Tibial nerve (tissue), 3 donors: ENCODE data around the gene VENTX.

ENCODE experiments used
- POLR2A ChIP-seq, 2 donors: fragments of 450-650 bp; IDR thresholded peaks; one replicate each; pipeline ENCODE4 v1.6.1; 2017; ENCODE audit warnings: antibody characterized with exemption in 2 of 2, mild to moderate bottlenecking in 2 of 2, moderate library complexity in 2 of 2
- TF ChIP-seq, protein P1 (sequence below), 5 experiments: fragments of 200-600 bp in 3 of 5; fragments of 450-650 bp in 2 of 5; sonication (generic) in 3 of 5; IDR thresholded peaks; one replicate each; pipeline ENCODE4 v1.5.1; 2016 to 2019; ENCODE audit warnings: antibody characterized with exemption in 5 of 5, mild to moderate bottlenecking in 3 of 5, moderate library complexity in 2 of 5

DNA sequence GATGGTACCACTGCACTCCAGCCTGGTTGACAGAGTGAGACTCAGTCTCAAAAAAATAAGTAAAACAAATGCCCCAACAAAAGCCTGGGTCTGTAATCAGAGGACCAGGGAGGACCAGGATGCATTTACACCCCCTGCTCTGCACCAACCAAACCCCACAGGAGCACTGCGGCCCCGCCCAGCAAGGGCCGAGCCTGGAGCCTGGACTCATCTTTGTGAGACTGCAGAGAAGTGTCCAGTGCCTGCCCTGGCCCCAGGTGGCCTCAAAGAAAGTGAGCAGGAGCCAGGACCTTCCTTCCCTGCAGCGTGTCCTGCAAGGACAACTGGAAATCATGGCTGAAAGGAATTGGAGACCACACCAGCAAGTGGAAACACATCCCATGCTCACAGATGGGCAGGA, 46.0 kb upstream of the VENTX start:
- no peak for TF ChIP-seq POLR2A (IDR thresholded peaks at IDR 0.05)
- TF ChIP-seq, protein P1, sequence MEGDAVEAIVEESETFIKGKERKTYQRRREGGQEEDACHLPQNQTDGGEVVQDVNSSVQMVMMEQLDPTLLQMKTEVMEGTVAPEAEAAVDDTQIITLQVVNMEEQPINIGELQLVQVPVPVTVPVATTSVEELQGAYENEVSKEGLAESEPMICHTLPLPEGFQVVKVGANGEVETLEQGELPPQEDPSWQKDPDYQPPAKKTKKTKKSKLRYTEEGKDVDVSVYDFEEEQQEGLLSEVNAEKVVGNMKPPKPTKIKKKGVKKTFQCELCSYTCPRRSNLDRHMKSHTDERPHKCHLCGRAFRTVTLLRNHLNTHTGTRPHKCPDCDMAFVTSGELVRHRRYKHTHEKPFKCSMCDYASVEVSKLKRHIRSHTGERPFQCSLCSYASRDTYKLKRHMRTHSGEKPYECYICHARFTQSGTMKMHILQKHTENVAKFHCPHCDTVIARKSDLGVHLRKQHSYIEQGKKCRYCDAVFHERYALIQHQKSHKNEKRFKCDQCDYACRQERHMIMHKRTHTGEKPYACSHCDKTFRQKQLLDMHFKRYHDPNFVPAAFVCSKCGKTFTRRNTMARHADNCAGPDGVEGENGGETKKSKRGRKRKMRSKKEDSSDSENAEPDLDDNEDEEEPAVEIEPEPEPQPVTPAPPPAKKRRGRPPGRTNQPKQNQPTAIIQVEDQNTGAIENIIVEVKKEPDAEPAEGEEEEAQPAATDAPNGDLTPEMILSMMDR (IDR thresholded peaks at IDR 0.05) = no peak
